GM18508 (cell line): ENCODE results near the gene DNAH17.

Experiments used
- ATAC-seq: cut with Tn5 transposase; IDR thresholded peaks from one replicate; pipeline ENCODE4 v1.9.1; 2021; ENCODE audit warnings: moderate number of reproducible peaks; ENCODE audit not compliant: insufficient read depth, unreplicated experiment

The DNAH17 gene

GRCh38 chr17:78437508-78438169 lies 139.6 kb downstream of the DNAH17 start:
- ATAC-seq = no peak

DNA sequence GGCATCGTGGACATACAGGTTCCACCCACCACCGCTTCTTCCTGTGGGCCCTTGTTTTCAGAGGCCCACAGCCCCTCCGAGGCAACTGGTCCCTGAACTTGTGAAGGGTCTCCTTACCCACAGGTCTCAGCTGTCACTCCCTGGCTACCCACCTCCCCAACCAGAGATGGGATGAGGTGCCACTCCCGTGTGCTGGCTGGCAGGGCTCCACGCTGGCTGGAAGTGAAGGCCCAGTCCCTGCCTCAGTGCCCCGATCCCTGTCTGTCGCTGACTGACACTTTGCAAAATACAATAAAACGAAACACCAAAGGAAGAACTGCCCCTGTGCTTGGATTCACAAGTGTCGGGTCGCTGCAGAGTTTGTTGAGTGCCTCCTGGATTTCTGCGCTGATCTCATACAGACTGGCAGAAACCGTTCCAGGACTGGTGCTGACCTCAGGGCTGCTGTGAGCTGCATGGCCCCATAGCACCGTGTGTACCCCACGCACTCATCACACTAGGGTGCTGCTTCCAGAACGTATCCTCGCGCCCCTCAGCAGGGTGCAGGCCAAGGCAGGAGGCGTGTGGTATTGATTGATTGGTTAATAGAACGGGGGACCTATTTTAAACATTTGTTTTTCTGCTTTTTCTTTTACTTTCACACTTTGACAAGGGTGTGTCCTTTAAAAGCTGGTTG lies 141.7 kb downstream of the DNAH17 start:
- ATAC-seq = no peak

GRCh38 chr17:78434455-78435329 lies 142.5 kb downstream of the DNAH17 start:
- ATAC-seq = no peak

DNA sequence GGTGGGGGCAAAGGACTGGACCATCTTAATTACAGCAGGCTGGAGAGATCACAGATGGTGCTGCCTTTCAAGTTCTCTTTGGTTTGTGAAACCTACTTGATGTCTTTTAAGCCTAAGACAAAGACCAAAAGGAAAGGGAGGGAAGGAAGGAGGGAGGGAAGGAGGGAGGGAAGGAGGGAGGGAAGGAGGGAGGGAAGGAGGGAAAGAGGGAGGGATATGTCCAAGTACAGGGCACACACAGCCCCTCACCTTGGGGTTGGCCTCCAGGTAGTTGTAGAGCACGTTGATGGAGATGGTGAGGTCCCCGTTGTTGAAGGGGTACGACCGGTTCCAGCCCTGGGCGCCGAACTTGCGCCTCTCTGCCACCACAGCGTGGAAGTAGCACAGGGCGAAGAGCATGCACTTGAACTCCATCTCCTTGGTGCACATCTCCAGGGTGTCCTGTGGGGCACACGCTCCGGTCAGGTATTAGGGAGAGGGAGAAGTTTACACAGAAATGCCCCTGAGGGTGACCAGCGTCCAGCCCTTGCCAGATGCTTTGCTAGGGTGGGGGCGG lies 143.3 kb downstream of the DNAH17 start:
- no peak for ATAC-seq

DNA sequence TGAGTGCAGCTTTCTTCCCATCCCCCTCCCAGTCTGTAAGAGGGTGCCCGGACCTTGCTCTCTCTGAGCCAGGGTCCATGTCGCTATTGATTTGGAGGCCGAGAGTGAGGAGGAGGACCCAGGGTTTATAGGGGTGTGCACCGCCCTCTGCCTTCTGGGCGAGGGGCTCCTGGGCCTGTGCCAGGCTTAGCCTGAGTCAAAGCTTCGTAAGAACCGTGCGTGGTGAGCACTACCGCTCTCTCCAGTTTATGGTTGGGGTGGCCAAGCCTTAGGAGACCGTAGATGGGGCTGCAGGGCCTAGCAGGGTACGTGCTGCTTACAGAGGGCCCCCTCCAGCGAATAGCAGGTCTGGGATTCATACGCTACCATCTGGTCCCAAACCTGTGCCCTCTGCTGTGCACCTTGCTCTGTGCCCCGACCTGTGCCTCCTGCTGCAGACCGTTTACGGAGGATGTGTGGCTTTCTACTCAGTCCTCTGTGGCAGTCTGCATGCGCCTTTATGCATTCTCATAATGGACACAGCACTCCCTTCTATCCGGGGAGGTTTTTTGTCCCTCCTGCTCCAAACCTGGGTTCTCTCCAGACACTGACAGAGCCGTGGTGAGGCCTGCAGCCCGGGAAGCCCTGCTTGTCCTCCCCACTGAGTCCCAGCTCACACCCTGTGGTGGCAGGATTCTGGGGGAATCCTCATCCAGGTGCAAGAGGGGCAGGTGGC lies 144.0 kb downstream of the DNAH17 start:
- no peak for ATAC-seq

DNA sequence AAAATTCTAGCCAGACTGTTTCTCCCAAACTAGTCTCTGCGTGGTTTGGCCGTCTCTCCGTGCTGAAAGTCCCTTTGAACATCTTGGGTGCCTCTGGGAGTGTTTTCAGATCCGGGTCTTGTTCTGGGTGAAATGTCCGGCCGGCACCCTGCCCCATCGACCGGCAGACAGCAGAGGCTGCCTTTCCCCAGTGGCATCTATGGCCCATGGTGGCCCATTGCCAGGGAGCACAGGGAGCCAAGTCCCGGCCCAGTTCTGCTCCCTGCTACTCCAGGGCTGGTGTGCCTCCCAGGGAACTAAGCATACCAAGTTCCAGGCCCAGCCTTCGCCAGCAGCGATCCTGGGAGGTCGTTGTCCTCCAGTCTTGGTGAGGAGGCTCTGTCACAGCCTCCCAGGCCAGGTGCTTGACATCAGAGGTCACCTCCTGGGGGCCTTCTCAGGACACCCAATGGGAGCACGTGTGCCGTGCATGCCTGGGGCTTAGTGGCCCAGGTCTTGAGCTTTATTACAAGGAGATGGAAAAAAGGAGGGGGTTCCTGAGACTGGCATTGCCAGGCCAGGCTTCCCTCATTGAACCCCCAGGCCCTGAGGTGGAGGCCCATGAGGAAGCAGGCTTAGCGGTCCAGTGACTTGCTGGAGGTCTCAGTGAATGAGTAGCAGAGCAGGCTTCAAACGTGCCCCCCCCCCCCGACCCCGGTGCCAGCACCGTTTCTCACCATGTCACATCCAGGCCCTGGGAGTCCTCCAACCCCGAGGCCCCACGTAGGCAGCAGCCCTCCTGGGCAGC lies 144.8 kb downstream of the DNAH17 start:
- ATAC-seq = no peak

DNA sequence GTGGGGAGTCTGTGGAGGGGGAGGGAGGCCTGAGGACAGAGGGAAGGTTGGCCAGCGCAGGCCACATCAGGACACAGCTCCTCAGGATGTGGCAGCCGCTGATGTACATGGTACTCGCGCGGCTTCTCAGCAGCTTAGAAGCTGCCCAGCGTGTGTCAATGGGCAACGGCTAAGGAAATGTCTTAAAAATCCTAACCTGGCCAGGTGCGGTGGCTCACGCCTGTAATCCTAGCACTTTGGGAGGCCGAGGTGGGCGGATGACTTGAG lies 145.6 kb downstream of the DNAH17 start:
- ATAC-seq = no peak

- no peak for ATAC-seq
These were observed 146.1 kb downstream of the DNAH17 start for GRCh38 chr17:78430892-78431691.

DNA sequence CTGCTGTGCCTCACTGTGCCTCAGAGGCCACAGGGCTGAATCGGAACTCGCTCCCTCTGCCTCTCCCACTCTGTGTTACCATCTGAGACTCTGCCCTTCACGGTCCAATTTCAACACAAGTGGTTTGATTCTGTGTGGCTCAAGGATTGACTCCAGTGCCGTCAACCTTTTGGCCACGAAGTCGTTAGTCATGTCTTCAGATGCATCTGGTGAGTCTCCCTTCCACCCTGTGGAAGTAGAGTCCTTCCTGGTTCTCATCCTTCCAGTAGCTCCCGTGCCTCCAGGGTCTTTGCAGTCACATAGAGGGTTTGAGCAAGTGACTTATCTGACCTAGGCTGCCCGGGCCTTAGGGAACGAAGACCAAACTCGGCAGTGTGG lies 147.6 kb downstream of the DNAH17 start:
- ATAC-seq = no peak

DNA sequence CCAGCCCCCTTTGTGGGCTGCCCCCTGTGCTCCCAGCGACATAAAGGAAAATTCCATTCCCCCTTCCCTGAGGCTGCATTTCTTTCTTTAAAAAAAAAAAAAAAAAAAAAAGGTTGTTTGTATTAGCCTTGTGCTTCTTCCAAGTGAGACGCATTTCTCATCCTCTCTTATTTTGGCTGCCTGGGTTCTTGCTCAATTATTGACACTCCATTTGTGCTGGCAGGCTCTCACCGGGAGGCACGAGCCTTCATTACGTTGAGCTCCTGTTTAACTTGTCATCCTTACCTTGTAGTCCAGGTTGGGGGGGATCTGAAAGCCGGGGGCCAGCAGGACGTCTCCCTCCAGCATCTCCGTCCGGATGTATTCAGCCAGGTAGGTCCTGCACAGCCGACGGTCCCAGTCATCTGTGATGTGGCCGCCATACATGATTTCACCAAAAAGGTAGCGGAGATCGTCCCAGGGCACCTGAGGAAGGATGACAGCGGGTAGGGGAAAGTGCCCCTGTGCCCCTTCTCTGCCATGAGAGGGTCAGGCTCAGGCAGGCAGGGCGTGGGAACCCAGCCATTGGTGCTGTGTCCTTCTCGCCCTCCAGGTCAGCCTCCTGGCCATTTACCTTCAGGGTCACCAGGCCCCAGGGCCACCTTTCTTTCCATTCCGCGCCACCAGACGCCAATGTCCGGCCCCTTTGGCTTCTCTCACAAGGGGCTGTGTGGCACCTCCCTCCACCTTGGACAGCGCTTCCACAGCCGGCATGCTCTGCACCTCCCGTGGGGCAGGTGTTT lies 148.2 kb downstream of the DNAH17 start:
- ATAC-seq = no peak

GRCh38 chr17:78428025-78428575 lies 149.1 kb downstream of the DNAH17 start:
- ATAC-seq = no peak

DNA sequence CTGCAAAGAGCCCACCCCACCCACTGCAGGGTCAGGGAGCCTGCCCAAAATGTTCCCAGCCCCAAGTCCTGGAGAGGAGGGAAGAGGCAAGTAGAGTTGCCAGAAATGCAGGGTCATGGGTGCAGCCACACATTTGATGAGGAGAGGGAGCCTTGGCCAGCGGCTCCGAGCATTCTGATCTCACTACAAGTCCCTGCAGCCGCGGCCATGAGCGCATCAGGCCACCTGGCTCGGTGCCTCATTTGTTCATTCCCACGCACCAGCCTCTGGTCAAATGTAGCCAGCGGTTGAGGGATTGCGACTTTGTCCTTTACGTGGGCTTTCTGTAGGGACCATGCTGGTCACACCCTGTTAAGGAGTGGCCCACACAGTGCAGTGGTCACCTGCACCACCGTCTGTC lies 150.1 kb downstream of the DNAH17 start:
- no peak for ATAC-seq

- no peak for ATAC-seq
These were observed 150.8 kb downstream of the DNAH17 start for GRCh38 chr17:78426293-78426879.

GRCh38 chr17:78425429-78425828 lies 151.8 kb downstream of the DNAH17 start:
- ATAC-seq = no peak

DNA sequence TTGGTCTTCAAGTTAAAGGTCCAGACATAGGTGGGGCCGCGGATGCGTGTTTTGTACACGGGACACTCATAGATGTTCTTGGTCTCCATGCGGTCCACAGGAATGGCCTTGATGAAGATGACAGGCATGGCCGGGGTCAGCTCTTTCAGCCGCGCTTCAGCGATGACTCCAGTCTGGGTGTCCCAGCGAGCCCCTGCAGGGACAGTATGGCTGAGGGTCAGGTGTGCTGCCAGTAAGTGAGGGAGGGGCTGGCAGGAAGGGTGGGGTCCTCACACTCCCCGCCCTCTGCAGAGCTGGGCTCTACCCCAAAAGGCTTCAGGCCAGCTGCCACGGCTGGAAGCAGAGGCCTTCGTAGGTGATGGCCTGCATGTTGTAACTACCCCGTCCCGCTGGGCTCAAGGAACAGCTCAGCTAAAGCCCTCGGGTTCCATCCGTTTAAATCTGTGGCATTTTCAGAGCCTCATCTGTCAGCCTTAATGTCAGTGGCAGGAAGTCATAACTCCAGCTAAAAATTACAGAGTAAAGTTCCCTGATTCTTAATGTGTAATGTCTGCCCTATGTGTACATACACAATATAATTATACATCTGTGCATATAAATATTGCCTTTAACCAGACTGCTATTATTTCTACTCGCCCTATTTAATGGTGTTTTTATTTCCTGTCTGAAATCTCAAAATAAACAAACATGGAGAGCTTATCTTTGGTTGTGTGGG lies 153.1 kb downstream of the DNAH17 start:
- ATAC-seq = no peak

DNA sequence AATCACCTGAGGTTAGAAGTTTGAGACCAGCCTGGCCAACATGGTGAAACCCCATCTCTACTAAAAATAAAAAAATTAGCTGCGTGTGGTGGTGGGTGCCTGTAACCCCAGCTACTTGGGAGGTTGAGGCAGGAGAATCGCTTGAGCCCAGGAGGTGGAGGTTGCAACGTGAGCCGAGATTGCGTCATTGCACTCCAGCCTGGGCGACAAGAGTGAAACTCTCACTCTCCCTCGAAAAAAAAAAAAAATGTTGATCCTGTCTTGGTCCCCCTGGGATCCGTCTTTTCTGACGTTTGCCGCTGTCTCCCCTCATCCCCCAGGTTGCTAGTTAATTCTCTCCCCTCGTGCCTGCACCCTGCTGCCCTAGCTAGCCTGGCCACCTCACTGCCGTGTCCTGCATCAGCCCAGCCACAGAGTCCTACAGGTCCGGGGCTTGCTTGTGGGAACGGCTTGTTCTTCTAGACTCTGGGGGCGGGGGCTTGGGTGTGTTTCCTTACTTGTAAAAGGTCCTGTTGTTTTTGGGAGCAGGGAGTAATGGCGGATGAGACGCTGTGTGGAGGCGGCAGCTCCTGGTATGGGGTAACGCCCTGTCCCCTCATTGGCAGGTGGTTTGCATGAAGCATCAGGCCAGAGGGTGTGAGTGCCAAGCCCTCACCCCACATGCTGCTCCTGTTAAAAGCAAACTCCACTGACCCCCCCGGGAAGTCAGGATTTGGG lies 154.2 kb downstream of the DNAH17 start:
- no peak for ATAC-seq

GRCh38 chr17:78422267-78422605 lies 155.0 kb downstream of the DNAH17 start:
- no peak for ATAC-seq
